Measurements from ENCODE around the gene OTUD5. TPM values are rescaled to one million over a fixed set of nuclear protein-coding genes. Genes with fewer than 3 reads are reported as not detected.

Gene OTUD5
- total RNA-seq, 1 donor from 2014 or later, result 19.8 TPM

DNA sequence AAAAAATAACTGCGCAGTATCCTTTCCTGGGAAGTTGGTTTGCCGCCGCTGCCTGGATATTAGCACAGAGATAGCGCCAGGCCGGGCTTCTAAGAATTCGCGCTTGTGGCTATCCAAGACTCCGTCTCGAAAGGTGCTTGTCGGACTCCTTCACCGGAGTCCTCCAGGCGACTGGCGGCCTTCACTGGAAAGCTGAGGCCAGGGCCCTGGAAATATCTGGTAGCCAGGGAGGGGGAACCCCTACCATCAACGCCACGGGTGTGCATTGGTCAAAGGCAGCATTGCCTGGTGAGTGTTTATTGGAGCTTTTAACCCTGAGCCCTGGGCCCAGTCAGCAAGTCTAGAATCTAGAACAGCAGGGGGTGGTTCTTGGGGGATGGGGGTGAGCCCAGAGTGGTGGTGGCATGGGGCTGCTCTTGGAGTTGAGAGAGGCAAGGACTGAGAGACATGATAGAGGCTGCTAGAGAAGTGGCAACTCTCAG lies 38.0 kb downstream of the OTUD5 start:
- ATAC-seq (peak; percentile 1), DNase-seq (ENCODE audit: missing footprints) (no peak)
- intact Hi-C loops (cut with DNase I), result loop anchor here (5.0 to 10.0 kb wide), 2 partner anchors 38 to 275 kb away; partner anchors contain the start of gene OTUD5

DNA sequence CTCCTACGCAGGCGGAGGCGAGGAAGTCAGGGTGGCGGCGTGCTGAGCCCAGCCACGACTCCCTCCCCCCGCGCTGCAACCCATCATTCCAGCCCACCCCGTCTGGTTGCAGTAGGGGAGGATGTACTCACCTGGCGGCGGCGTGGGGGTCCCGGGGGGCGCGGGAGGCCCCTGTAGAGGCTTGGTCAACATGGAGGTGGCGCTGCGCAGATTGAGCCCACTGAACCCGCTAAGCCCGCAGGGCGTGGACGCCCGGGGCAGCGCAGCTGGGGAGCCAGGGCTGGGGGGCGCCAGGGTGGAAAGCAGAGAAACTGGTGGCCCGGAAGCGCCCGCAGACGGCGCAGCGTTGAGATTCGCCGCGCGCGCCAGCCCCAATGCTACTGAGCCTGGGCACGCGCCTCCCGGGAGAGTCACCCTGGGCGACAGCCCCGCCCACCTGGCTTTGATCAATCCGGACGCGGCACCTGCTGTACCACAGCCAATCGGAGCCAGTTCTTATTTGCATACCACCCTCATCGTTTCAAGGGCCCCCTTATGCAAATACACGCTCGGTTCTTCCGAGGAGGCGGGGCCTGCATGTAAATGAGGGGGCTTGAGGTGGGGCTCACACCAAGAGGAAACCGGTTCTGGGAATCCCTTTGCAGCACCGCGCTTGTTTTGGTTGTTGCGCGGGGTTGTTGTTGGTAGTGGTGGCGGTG lies 38.6 kb downstream of the OTUD5 start, which contains the start of gene PIM2:
PIM2 (minus strand) TSS at position 382 of the 698 bp plus-strand sequence; CDS start at position 192, 190 bp downstream.
- ATAC-seq (peak; percentile 88), DNase-seq (ENCODE audit: missing footprints) (peak; percentile 93)
- intact Hi-C loops (cut with DNase I), result loop anchor here (5.0 to 10.0 kb wide), 2 partner anchors 39 to 274 kb away; partner anchors contain the start of gene OTUD5

DNA sequence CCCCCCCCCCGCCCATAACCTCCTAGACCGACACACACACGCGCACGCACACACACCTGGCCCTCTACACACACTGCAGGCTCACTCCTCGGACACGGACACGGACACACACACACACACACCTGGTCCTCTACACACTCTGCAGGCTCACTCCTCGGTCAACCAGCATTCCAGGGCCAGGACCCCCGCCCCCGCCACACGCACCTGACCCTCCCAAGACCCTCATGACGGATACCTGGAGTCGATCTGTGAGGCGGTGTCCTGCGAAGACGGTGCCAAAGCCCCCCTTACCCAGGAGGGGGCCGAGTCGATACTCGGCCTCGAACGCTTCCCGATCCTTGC lies 39.1 kb downstream of the OTUD5 start:
- ATAC-seq, result no peak
- intact Hi-C loops (cut with DNase I), result loop anchor here (5.0 to 10.0 kb wide), 2 partner anchors 39 to 273 kb away; partner anchors contain the start of gene OTUD5
- DNase-seq (ENCODE audit: missing footprints), result no peak

- DNase-seq (ENCODE audit: missing footprints), result peak; percentile 93
- intact Hi-C loops (cut with DNase I), result loop anchor here (5.0 to 10.0 kb wide), 2 partner anchors 40 to 273 kb away; partner anchors contain the start of gene OTUD5
- ATAC-seq, result peak; percentile 76
Observed at GRCh38 chrX:48917139-48918001, 40.0 kb downstream of the OTUD5 start.

DNA sequence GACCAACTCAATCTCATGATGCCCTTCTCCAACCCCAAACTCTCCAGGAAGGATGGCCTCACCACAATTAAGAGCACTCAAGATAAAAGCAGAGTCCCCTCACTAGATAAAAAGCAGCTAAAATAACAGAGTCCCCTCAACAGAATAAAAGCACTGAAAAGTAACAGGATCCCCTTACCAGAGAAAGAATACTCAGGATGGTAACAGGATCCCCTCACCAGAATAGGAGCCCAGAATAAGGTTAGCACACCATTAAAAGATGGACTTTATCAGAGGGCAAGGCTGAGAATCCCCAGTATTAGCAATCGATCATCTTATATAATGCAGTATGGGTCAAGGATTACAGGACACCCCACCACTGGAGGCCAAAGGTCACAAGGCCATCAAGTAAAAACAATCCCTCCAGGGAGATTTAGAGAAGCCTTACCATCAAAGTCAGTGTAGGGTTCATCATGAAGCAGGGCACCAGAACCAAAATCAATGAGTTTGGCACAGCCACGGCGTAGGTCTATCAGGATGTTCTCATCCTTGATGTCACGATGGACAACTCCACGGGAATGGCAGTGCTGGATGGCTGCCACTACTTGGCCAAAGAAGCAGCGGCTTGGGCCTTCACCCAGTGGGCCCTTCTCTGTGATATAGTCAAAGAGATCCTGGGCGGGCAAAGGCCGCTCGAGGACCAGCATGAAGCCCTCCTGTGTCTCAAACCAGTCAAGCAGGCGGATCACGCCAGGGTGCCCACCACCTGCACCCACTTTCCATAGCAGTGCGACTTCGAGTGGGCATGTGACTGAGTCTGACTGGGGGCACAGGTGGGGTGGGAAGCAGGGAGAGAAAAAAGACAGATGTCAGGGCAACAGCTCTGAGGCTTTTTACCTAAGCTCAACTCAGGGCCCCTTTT lies 42.6 kb downstream of the OTUD5 start:
- intact Hi-C loops (cut with DNase I), result loop anchor here (5.0 to 10.0 kb wide), 2 partner anchors 42 to 270 kb away; partner anchors contain the start of gene OTUD5

GRCh38 chrX:48913605-48914366 lies 43.6 kb downstream of the OTUD5 start:
- DNase-seq (ENCODE audit: missing footprints) (no peak), ATAC-seq (no peak)
- intact Hi-C loops (cut with DNase I), result loop anchor here (10.0 kb wide), 1 partner anchor 269 kb away; no protein-coding TSS in a partner anchor

More for the DNA sequence above, 42.6 kb downstream of the OTUD5 start:
- no peak for ATAC-seq
- no peak for DNase-seq (ENCODE audit: missing footprints)

DNA sequence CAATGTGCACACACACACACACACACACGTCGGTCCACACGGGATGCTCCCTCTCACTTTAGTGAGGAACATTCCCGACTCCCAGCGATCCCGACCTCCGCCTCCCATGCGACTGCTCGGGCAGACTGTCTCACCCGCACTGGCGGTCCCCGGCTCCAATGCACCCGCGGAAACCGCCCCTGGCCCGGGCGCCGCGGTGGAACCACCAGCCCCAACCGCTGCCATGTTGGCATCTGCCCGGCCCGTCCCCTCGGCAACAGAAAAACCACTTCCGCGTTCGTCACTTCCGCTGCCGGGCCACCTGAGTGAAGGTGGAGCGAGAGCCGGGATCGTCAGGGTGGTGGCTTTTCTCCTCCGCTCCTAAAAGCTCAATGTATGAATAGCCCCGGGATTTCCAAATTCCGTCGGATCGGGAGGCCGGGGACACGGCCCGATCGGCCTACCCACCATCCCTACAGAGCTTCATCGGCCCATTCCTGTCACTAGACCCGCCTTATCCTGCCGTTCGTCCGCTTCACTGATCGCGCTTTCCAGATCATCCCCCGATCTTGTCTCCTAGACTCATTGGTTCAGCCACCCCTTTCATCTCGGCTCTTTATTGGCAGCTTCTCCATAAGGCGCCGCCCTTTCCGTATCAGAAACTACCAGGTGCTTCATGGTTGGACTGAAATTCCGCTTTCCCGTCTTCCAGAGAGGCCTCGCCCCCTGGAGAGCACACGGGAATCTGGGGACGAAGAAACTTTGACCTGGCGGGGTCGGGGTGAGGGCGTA lies 45.8 kb downstream of the OTUD5 start, which contains the start of gene SLC35A2:
SLC35A2 (minus strand) TSS at position 235 of the 771 bp plus-strand sequence; CDS start at position 225, 10 bp downstream.
- ATAC-seq (peak; percentile 84), DNase-seq (ENCODE audit: missing footprints) (peak; percentile 92)
- intact Hi-C loops (cut with DNase I), result loop anchor here (10.0 kb wide), 1 partner anchor 267 kb away; no protein-coding TSS in a partner anchor

- DNase-seq (ENCODE audit: missing footprints) (no peak), ATAC-seq (peak; percentile 35)
- intact Hi-C loops (cut with DNase I), result loop anchor here (10.0 kb wide), 1 partner anchor 266 kb away; no protein-coding TSS in a partner anchor
Observed at GRCh38 chrX:48910926-48911411, 46.4 kb downstream of the OTUD5 start.

DNA sequence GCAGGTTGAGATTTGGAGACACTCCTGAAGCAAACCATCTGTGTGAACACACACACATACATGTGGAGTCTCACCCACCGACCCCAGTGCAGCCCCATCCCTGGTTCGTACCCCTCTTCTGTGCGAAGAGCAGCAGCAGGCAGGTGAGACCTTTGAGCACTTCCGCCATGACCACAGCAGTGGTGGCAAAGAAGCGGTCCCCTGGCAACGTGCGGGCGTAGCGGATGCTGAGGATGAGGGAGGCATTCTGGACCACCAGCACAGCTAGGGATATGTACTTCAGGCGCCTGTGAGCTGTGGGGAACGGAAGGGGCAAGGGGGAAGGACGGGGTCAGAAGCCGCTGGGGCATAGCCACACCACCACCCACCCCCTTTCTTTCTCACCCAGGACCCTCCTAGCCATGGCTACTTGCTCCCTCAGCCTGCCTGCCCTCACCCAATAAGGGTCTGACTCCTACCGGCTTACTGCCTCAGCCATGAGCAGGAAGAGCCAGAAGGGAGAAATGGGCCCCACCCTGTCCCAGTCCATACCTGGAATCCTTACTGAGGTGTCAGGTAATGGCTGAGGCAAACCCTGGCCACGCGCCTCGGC lies 47.6 kb downstream of the OTUD5 start:
- intact Hi-C loops (cut with DNase I), result loop anchor here (10.0 kb wide), 1 partner anchor 265 kb away; no protein-coding TSS in a partner anchor
- DNase-seq (ENCODE audit: missing footprints) (no peak), ATAC-seq (no peak)

DNA sequence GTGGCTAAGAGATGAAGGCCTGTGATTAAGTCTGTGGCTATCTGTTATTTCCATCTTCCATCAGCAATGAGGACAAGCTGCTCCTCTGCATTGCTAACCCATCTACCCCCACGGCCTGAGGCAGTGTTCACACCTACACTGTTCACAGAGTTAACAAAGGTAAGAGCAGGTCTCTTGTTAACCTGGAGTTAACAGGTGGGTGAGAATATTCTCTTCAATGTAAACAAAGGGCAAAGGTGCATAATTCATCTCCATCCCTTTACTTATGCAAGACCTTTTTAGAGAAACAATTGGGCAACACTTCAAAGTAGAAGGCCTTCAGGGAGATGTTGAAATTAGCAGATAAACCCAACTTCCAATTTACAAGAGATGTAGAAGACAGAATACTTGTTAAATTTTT lies 48.8 kb downstream of the OTUD5 start:
- intact Hi-C loops (cut with DNase I), result no loop called here
- ATAC-seq (no peak), DNase-seq (ENCODE audit: missing footprints) (no peak)

DNA sequence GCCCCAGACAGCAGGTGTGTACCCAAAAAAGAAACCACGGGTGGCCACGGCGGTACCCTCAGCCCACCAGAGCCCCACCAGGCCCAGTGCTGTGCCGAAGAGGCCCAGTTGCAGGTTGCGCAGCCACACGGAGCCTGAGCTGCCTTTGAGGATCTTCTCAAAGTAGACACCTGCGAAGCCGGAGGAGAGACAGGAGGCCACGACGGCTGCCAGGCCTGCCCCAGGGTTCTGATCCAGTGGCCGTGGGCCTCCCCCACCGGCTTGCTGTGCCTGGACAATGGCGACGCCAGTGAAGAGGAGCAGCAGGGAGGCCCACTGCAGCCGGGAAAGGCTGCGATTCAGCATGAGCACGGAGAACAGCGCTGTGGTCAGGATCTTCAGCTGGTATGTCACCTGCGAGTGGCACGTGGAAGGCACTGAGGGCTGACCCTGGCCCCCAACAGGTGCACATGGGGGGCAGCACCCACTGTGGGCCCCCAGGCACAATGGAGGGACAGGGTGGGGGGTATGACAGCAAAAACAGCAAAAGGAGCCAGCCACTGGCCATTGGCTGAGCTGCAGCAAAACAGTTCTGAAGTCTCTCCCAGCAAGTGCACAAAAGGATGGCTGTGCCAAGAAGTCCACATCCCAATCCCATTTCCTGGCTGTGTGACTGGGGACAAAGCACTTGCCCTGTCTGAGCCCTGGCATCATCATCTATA lies 52.2 kb downstream of the OTUD5 start:
- DNase-seq (ENCODE audit: missing footprints) (no peak), ATAC-seq (no peak)
- intact Hi-C loops (cut with DNase I), result no loop called here

- DNase-seq (ENCODE audit: missing footprints) (no peak), ATAC-seq (no peak)
- intact Hi-C loops (cut with DNase I), result no loop called here
Observed at GRCh38 chrX:48904626-48905025, 52.8 kb downstream of the OTUD5 start.

GRCh38 chrX:48904180-48904579 lies 53.2 kb downstream of the OTUD5 start:
- intact Hi-C loops (cut with DNase I), result no loop called here

DNA sequence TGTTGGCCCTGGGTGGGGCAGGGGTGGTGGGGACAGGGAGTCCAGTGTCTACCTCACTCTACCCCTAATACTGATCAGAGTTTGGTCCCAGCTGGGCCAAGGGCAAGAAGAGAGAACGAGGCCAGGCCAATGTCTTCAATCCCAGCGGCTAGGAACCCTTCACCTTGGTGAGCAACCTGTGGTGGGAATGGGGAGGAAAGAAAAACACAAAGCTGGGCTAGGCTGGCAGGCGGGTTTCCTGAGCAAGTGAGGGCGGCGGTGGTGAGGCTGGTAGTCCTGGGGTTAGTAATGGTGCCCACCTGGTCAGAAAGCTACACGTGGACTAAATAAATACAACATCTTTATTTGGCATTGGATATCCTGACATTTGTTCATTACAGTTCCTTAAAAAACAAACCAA lies 54.1 kb downstream of the OTUD5 start:
- DNase-seq (ENCODE audit: missing footprints), result no peak
- no peak for ATAC-seq
- intact Hi-C loops (cut with DNase I), result no loop called here

More at GRCh38 chrX:48904180-48904579, 53.2 kb downstream of the OTUD5 start:
- no peak for ATAC-seq
- DNase-seq (ENCODE audit: missing footprints), result no peak

GRCh38 chrX:48902776-48903175 lies 54.6 kb downstream of the OTUD5 start:
- intact Hi-C loops (cut with DNase I), result no loop called here
- ATAC-seq, result no peak
- no peak for DNase-seq (ENCODE audit: missing footprints)
